K562 (cell line): ENCODE measurements around the gene FGF14. TPM values are rescaled to one million over a fixed set of nuclear protein-coding genes. Genes with fewer than 3 reads are reported as not detected.

Experiments
- ATAC-seq: fragments of 200-7000 bp; cut with Tn5 transposase; 3 replicates; pipeline ENCODE4 v1.9.1; 2020; ENCODE audit warnings: moderate library complexity
- BruUV-seq: library from RNA; stranded (reverse); fragments of 400-500 nt; replicated peaks from 2 replicates; lab custom pipeline; 2021; lab: Mats Ljungman, UMichigan
- CTCF ChIA-PET: fragments of 300-600 bp; formaldehyde crosslinking; extraction: SDS; loops from one replicate; lab custom pipeline; 2021; ENCODE audit warnings: low intra/inter-chr PET ratio; lab: Yijun Ruan, JAX
- POLR2A ChIA-PET: fragments of 300-600, 350-650 bp; sonication (Branson Sonifier 250); formaldehyde crosslinking; extraction: SDS; loops from one replicate; lab custom pipeline; 2021; ENCODE audit warnings: antibody characterized with exemption, inconsistent platforms; lab: Yijun Ruan, JAX
- DNase-seq, 4 experiments: peaks; one replicate each; pipeline versions ENCODE4 v3.0.0 to v3.0.0-alpha.2; 2011 to 2018; ENCODE audit warnings: low spot score in 3 of 4, mixed read lengths in 3 of 4; ENCODE audit errors: extremely low read depth in 1 of 4
- FAIRE-seq: peaks from 2 replicates; lab custom pipeline; 2011; peaks lifted over from hg19 to GRCh38; lab: Jason Lieb, UNC
- H2AFZ ChIP-seq: 2 replicates; pipeline ENCODE4 v1.6.0; 2011; ENCODE audit warnings: low read depth, low read length, control low read depth, inconsistent platforms
- H3K27ac ChIP-seq: fragments of 200-600 bp; 3 replicates; pipeline ENCODE4 v1.8.0; 2011; ENCODE audit warnings: low read depth, mild to moderate bottlenecking, control low read depth, inconsistent platforms, low read length, moderate library complexity, mixed read lengths; ENCODE audit errors: extremely low read depth
- H3K27me3 ChIP-seq, 2 experiments: fragments of 300-600 bp in 1 of 2; 2 replicates in 1 of 2; 3 replicates in 1 of 2; pipeline versions ENCODE4 v1.6.0 to v1.8.0; 2011; ENCODE audit warnings: inconsistent platforms in 2 of 2, low read length in 2 of 2, mild to moderate bottlenecking in 1 of 2, mixed read lengths in 1 of 2, moderate library complexity in 1 of 2; ENCODE audit not compliant: control insufficient read depth in 2 of 2, insufficient read depth in 2 of 2
- H3K36me3 ChIP-seq: fragments of 300-600 bp; 3 replicates; pipeline ENCODE4 v1.8.0; 2011; ENCODE audit warnings: mild to moderate bottlenecking, low read length, inconsistent platforms; ENCODE audit not compliant: control insufficient read depth, insufficient read depth
- H3K4me1 ChIP-seq, 2 experiments: fragments of 200-600 bp in 1 of 2; replicated peaks in 1 of 2; 2 replicates in 1 of 2; 3 replicates in 1 of 2; pipeline versions ENCODE4 v1.5.1 to v1.8.0; 2011; ENCODE audit warnings: inconsistent platforms in 2 of 2, low read length in 2 of 2, mild to moderate bottlenecking in 1 of 2, mixed read lengths in 1 of 2, moderate library complexity in 1 of 2; ENCODE audit not compliant: control insufficient read depth in 2 of 2, insufficient read depth in 2 of 2
- H3K4me2 ChIP-seq: 2 replicates; pipeline ENCODE4 v1.6.1; 2011; ENCODE audit warnings: low read length, control low read depth, inconsistent platforms, mixed read lengths; ENCODE audit not compliant: insufficient read depth
- H3K4me3 ChIP-seq: fragments of 200-600 bp; sonication (generic), shearing (Covaris generic); 2 replicates; pipeline ENCODE4 v1.5.1; 2016; ENCODE audit warnings: control low read depth, inconsistent platforms
- H3K79me2 ChIP-seq: fragments of 200-600 bp; 3 replicates; pipeline ENCODE4 v1.8.0; 2011; ENCODE audit warnings: low read length, inconsistent platforms; ENCODE audit not compliant: control insufficient read depth, insufficient read depth
- H3K9ac ChIP-seq, 2 experiments: 2 replicates each; pipeline versions ENCODE4 v1.6.0 to v1.6.1; 2011; ENCODE audit warnings: low read depth in 2 of 2, low read length in 2 of 2, control low read depth in 1 of 2, inconsistent platforms in 1 of 2, mild to moderate bottlenecking in 1 of 2, mixed read lengths in 1 of 2; ENCODE audit not compliant: insufficient read depth in 1 of 2
- H3K9me1 ChIP-seq: one replicate; pipeline ENCODE4 v1.6.0; 2011; ENCODE audit warnings: inconsistent platforms, mild to moderate bottlenecking, low read length, moderate library complexity; ENCODE audit not compliant: control insufficient read depth, insufficient read depth
- H3K9me3 ChIP-seq: replicated peaks from 2 replicates; pipeline ENCODE4 v1.5.1; 2011; ENCODE audit warnings: low read depth, low read length, inconsistent platforms; ENCODE audit not compliant: control insufficient read depth, insufficient read depth
- H4K20me1 ChIP-seq: replicated peaks from 2 replicates; pipeline ENCODE4 v1.6.1; 2011; ENCODE audit warnings: low read length, inconsistent platforms, mixed read lengths; ENCODE audit not compliant: control insufficient read depth, insufficient read depth
- ATF3 ChIP-seq, 2 experiments: fragments of 450-650 bp in 1 of 2; sonication (generic) in 1 of 2; formaldehyde crosslinking in 1 of 2; IDR thresholded peaks in 1 of 2; conservative IDR thresholded peaks in 1 of 2; 2 replicates each; pipeline versions ENCODE4 v1.6.1 to v1.8.1; 2016 to 2023; ENCODE audit warnings: mild to moderate bottlenecking in 2 of 2, moderate library complexity in 2 of 2, inconsistent platforms in 1 of 2, missing genetic modification reagents in 1 of 2
- CHD4 ChIP-seq: fragments of 200-600 bp; sonication (generic); IDR thresholded peaks from 3 replicates; pipeline ENCODE4 v1.6.1; 2012; ENCODE audit warnings: low read depth, mild to moderate bottlenecking, mixed read lengths, low read length, inconsistent platforms; ENCODE audit not compliant: insufficient read depth, insufficient replicate concordance, poor library complexity, severe bottlenecking
- MYBL2 ChIP-seq, 2 experiments: fragments of 450-650 bp in 1 of 2; sonication (generic) in 1 of 2; formaldehyde crosslinking in 1 of 2; IDR thresholded peaks; 2 replicates each; pipeline versions ENCODE4 v1.6.1 to v1.8.1; 2017 to 2022; ENCODE audit warnings: borderline replicate concordance in 1 of 2, inconsistent platforms in 1 of 2, low read depth in 1 of 2, mild to moderate bottlenecking in 1 of 2, missing genetic modification reagents in 1 of 2, moderate library complexity in 1 of 2
- NCOA1 ChIP-seq: fragments of 450-650 bp; IDR thresholded peaks from 2 replicates; pipeline ENCODE4 v1.6.1; 2016; ENCODE audit warnings: low read depth
- PHF8 ChIP-seq: fragments of 200-600 bp; sonication (generic); IDR thresholded peaks from 2 replicates; pipeline ENCODE4 v1.6.1; 2012; ENCODE audit warnings: mixed run types, mild to moderate bottlenecking, inconsistent platforms, low read length, moderate library complexity, borderline replicate concordance
- POLR2H ChIP-seq: IDR thresholded peaks from 2 replicates; pipeline ENCODE4 v1.6.1; 2016; ENCODE audit warnings: missing genetic modification characterization, low read depth, mild to moderate bottlenecking, control low read depth, missing compliant biosample characterization, moderate library complexity
- PTBP1 ChIP-seq: fragments of 200-400 bp; formaldehyde crosslinking; IDR thresholded peaks from 2 replicates; pipeline ENCODE4 v1.6.1; 2017; ENCODE audit warnings: low read depth, low read length
- RHOXF2B ChIP-seq: fragments of 250-450 bp; sonication (Bioruptor Pico); conservative IDR thresholded peaks from 2 replicates; pipeline ENCODE4 v1.5.1; 2021
- ZNF263 ChIP-seq: sonication (generic); formaldehyde crosslinking; IDR thresholded peaks from 2 replicates; pipeline ENCODE4 v1.8.0; 2022; ENCODE audit warnings: mild to moderate bottlenecking, missing genetic modification reagents, borderline replicate concordance
- ZNF740 ChIP-seq, 3 experiments: fragments of 200-800 bp in 1 of 3; sonication (Bioruptor generic) in 1 of 3; sonication (generic) in 1 of 3; formaldehyde crosslinking in 1 of 3; IDR thresholded peaks; 2 replicates each; pipeline versions ENCODE4 v1.6.1 to v1.8.0; 2016 to 2022; ENCODE audit warnings: mild to moderate bottlenecking in 2 of 3, missing compliant biosample characterization in 2 of 3, missing genetic modification characterization in 2 of 3, missing genetic modification reagents in 1 of 3
- WGBS: fragments of 100-300 bp; shearing (Covaris generic); methylation state at CpG from one replicate; pipeline ENCODE4 v1.1.6; 2016; ENCODE audit warnings: low coverage, mixed read lengths; ENCODE audit not compliant: insufficient coverage; ENCODE audit errors: missing lambda C conversion rate; 5-methylcytosine and 5-hydroxymethylcytosine counted together
- in situ Hi-C: fragments of 300-500 bp; cut with MboI; formaldehyde crosslinking; loops from 4 replicates; pipeline ENCODE4 v1.15.0; 2018; ENCODE audit warnings: inconsistent platforms, mixed read lengths
- intact Hi-C: fragments of 100-400 bp; cut with micrococcal nuclease; formaldehyde crosslinking; loops from 2 replicates; pipeline ENCODE4 v1.14.2; 2022
- polyA plus RNA-seq, 8 experiments: library from polyadenylated mRNA; depleted of rRNA in 4 of 8; stranded (reverse) in 5 of 8; unstranded in 3 of 8; fragments of >200 nt; fragmentation: Nextera tagmentation in 2 of 8; fragmentation: Illumina TruSeq in 1 of 8; extraction: Ambion mirVana in 2 of 8; extraction: Trizol in 1 of 8; gene quantifications; 2 replicates each; pipeline versions ENCODE4 v1.2.1 to v1.2.3, GENCODE V29; 2011 to 2014; ENCODE audit warnings: inconsistent platforms in 1 of 8, missing spikeins in 1 of 8
- total RNA-seq, 7 experiments: library from RNA; depleted of rRNA in 6 of 7; stranded (reverse); fragments of >200 nt in 6 of 7; fragmentation: Illumina TruSeq in 2 of 7; extraction: Trizol in 2 of 7; gene quantifications; 2 replicates each; pipeline versions ENCODE4 v1.2.1 to v1.2.3, GENCODE V29; 2011 to 2021; ENCODE audit warnings: low replicate concordance in 1 of 7

FGF14 gene
- total and polyA plus RNA-seq, 9 of the 15 experiments (the other 6 are each of a cell fraction or from before 2014, with no cell fraction given), result not detected

GRCh38 chr13:101959016-101959415 lies 442.8 kb downstream of the FGF14 start:
- DNase-seq (no peak), ATAC-seq (no peak), FAIRE-seq (no peak)
- BruUV-seq, result no TSS peak
- Histone ChIP-seq H2AFZ (no peak overlapping the region), H4K20me1 (no peaks in the 10 kb centered on the region), H3K4me2 (no peak overlapping the region), H3K4me3 (no peak overlapping the region), H3K27me3 (no peaks in the 10 kb centered on the region), H3K9me3 (no peaks in the 10 kb centered on the region), H3K27ac (no peak overlapping the region), H3K79me2 (no peaks in the 10 kb centered on the region), H3K36me3 (no peaks in the 10 kb centered on the region), H3K4me1 (no peaks in the 10 kb centered on the region), H3K9ac (no peak overlapping the region), H3K9me1 (no peaks in the 10 kb centered on the region)
- WGBS, result 0% methylated on average over 4 of the region's 5 CpGs
- intact Hi-C loops (no loop called here), in situ Hi-C loops (no loop called here)
- POLR2A ChIA-PET, result no interaction called here
- CTCF ChIA-PET, result no interaction called here
- TF ChIP-seq ZNF263 (CRISPR knock-in tag) (no peak), CHD4 (no peak), MYBL2 (IDR thresholded peaks at IDR 0.05; ENCODE audit: low read depth) (no peak), MYBL2 (CRISPR knock-in tag; IDR thresholded peaks at IDR 0.05; ENCODE audit: borderline replicate concordance) (no peak), RHOXF2B (CRISPR knock-in tag) (no peak), ZNF740 (CRISPR knock-in tag; IDR thresholded peaks at IDR 0.05) (no peak), ZNF740 (tag; IDR thresholded peaks at IDR 0.05) (no peak), POLR2H (tag) (no peak), ATF3 (IDR thresholded peaks at IDR 0.05) (no peak), ATF3 (CRISPR knock-in tag; conservative IDR thresholded peaks at IDR 0.05) (no peak), PTBP1 (no peak), NCOA1 (no peak), PHF8 (no peak)
